A673 (cell line): ENCODE measurements around the gene NPHP4. TPM values are rescaled to one million over a fixed set of nuclear protein-coding genes. Genes with fewer than 3 reads are reported as not detected.

Experiments
- BruUV-seq: library from RNA; stranded (reverse); fragments of 400-500 nt; replicated peaks from 2 replicates; lab custom pipeline; 2021; lab: Mats Ljungman, UMichigan
- CTCF ChIA-PET: fragments of 300-600 bp; sonication (Branson Sonifier 250); formaldehyde crosslinking; loops from one replicate; lab custom pipeline; 2022; ENCODE audit warnings: antibody characterized with exemption; lab: Charles Lee
- POLR2A ChIA-PET: fragments of 300-600 bp; sonication (Branson Sonifier 250); formaldehyde crosslinking; loops from one replicate; lab custom pipeline; 2022; ENCODE audit warnings: antibody characterized with exemption; ENCODE audit not compliant: low non-redundant PET; lab: Charles Lee
- DNase-seq: peaks from one replicate; pipeline ENCODE4 v3.0.0-alpha.2; 2015; ENCODE audit warnings: low spot score
- H3K27ac ChIP-seq: fragments of 200-600 bp; sonication (generic); 2 replicates; pipeline ENCODE4 v1.5.1; 2016; ENCODE audit warnings: mixed run types, low read depth, mild to moderate bottlenecking, mixed read lengths, antibody characterized with exemption, low read length; ENCODE audit not compliant: poor library complexity, severe bottlenecking
- H3K27me3 ChIP-seq: fragments of 200-600 bp; sonication (generic); replicated peaks from 2 replicates; pipeline ENCODE4 v1.6.1; 2017; ENCODE audit warnings: mixed run types, low read depth, mild to moderate bottlenecking, mixed read lengths, antibody characterized with exemption, low read length; ENCODE audit not compliant: insufficient read depth, poor library complexity
- H3K36me3 ChIP-seq: fragments of 200-600 bp; sonication (generic); 2 replicates; pipeline ENCODE4 v1.6.1; 2016; ENCODE audit warnings: mixed run types, mild to moderate bottlenecking, mixed read lengths, antibody characterized with exemption, low read length; ENCODE audit not compliant: insufficient read depth, poor library complexity, severe bottlenecking
- H3K4me1 ChIP-seq: fragments of 200-600 bp; sonication (generic); 2 replicates; pipeline ENCODE4 v1.6.1; 2017; ENCODE audit warnings: mixed run types, mild to moderate bottlenecking, mixed read lengths, antibody characterized with exemption, low read length; ENCODE audit not compliant: insufficient read depth, poor library complexity, severe bottlenecking
- H3K4me3 ChIP-seq: fragments of 200-600 bp; sonication (generic); 2 replicates; pipeline ENCODE4 v1.5.1; 2016; ENCODE audit warnings: low read depth, mixed run types, mild to moderate bottlenecking, mixed read lengths, low read length; ENCODE audit not compliant: poor library complexity, severe bottlenecking
- H3K9me3 ChIP-seq: fragments of 200-600 bp; sonication (generic); 2 replicates; pipeline ENCODE4 v1.6.1; 2016; ENCODE audit warnings: mixed run types, low read depth, mild to moderate bottlenecking, mixed read lengths, antibody characterized with exemption, low read length; ENCODE audit not compliant: poor library complexity, severe bottlenecking
- EZH2 ChIP-seq: fragments of 200-600 bp; sonication (generic); IDR thresholded peaks from 2 replicates; pipeline ENCODE4 v1.6.1; 2017; ENCODE audit warnings: borderline replicate concordance, low read depth, mild to moderate bottlenecking, mixed read lengths, antibody characterized with exemption, low read length; ENCODE audit not compliant: poor library complexity, severe bottlenecking
- intact Hi-C: fragments of 100-400 bp; cut with micrococcal nuclease; formaldehyde crosslinking; loops from one replicate; pipeline ENCODE4 v1.10.0; 2022; ENCODE audit not compliant: unreplicated experiment
- total RNA-seq: library from RNA; stranded (reverse); gene quantifications from 2 replicates; pipeline ENCODE4 v1.2.3, GENCODE V29; 2021
- TF ChIP-seq, protein P1 (sequence below): fragments of 300-800, 200-600 bp; sonication (generic); conservative IDR thresholded peaks from 2 replicates; pipeline ENCODE4 v1.5.1; 2017; ENCODE audit warnings: low read depth, mild to moderate bottlenecking, antibody characterized with exemption, low read length, moderate library complexity, mixed read lengths

The NPHP4 gene
- total RNA-seq, 1 experiment from 2014 or later, result 27.6 TPM

- TF ChIP-seq, protein P1, sequence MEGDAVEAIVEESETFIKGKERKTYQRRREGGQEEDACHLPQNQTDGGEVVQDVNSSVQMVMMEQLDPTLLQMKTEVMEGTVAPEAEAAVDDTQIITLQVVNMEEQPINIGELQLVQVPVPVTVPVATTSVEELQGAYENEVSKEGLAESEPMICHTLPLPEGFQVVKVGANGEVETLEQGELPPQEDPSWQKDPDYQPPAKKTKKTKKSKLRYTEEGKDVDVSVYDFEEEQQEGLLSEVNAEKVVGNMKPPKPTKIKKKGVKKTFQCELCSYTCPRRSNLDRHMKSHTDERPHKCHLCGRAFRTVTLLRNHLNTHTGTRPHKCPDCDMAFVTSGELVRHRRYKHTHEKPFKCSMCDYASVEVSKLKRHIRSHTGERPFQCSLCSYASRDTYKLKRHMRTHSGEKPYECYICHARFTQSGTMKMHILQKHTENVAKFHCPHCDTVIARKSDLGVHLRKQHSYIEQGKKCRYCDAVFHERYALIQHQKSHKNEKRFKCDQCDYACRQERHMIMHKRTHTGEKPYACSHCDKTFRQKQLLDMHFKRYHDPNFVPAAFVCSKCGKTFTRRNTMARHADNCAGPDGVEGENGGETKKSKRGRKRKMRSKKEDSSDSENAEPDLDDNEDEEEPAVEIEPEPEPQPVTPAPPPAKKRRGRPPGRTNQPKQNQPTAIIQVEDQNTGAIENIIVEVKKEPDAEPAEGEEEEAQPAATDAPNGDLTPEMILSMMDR, result no peak
- TF ChIP-seq EZH2, result no peak
- Histone ChIP-seq H3K36me3 (peaks cover 18% of the 10 kb centered on the region), H3K4me3 (no peak overlapping the region), H3K27me3 (no peaks in the 10 kb centered on the region), H3K4me1 (no peaks in the 10 kb centered on the region), H3K27ac (no peak overlapping the region), H3K9me3 (no peaks in the 10 kb centered on the region)
- ChIA-PET POLR2A (no interaction called here), CTCF (no interaction called here)
- no peak for DNase-seq
- BruUV-seq, result no TSS peak
- intact Hi-C loops, result no loop called here
Measured at GRCh38 chr1:5876094-5876650, 116.1 kb downstream of the NPHP4 start.

DNA sequence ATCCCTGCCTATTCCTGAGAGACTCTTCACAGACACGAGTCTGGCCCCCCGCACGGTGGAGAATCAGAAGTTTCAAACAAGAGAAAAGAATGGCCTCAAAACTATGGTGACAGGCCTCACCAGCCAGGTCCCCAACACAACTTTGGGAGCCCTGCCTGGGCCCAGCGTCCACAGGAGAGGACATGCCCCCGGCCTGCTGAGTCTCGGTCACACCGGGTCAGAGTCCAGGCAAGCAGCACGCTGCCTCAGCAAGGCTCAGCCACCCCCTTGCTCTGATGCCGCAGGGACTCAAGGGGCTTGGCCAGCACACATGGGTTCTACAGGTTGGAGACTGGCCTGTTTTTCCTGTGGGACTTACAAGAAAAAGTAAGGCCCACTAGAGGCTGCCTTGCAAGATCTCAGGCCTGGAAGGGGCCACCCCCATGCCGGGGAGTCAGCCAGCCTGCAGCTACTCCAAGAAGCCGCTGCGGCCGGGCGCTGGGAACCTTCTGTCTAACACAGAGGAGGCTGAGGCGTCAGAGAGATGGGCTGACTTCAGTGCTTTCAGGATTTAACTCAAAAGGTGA lies 116.8 kb downstream of the NPHP4 start:
- ChIA-PET CTCF (no interaction called here), POLR2A (no interaction called here)
- no peak overlapping the region for H3K27ac ChIP-seq

GRCh38 chr1:5874416-5875110 lies 117.7 kb downstream of the NPHP4 start:
- ChIA-PET POLR2A (no interaction called here), CTCF (interaction anchor here (0.5 kb wide), 1 partner anchor 153 kb away, joined by 6 read pairs; no protein-coding TSS in a partner anchor)
- Histone ChIP-seq H3K9me3 (no peaks in the 10 kb centered on the region), H3K36me3 (peaks cover 15% of the 10 kb centered on the region), H3K27ac (no peak overlapping the region), H3K27me3 (no peaks in the 10 kb centered on the region), H3K4me1 (no peaks in the 10 kb centered on the region), H3K4me3 (no peak overlapping the region)
- no peak for DNase-seq
- TF ChIP-seq, protein P1, result no peak
- TF ChIP-seq EZH2, result no peak
- BruUV-seq, result no TSS peak
- intact Hi-C loops, result no loop called here

More for the DNA sequence above, 116.8 kb downstream of the NPHP4 start:
- Histone ChIP-seq H3K4me1 (no peaks in the 10 kb centered on the region), H3K36me3 (peaks cover 19% of the 10 kb centered on the region), H3K27me3 (no peaks in the 10 kb centered on the region), H3K4me3 (no peak overlapping the region), H3K9me3 (no peaks in the 10 kb centered on the region)
- DNase-seq, result no peak
- no TSS peak for BruUV-seq
- TF ChIP-seq EZH2, result no peak
- TF ChIP-seq, protein P1, result no peak
- intact Hi-C loops, result no loop called here
